Posterior cingulate gyrus (tissue), 11 donors: ENCODE measurements around the gene MKI67.
A peak's percentile ranks its signal among the peaks of the same experiment; 100 is the strongest.
"Not testable (repeated sequence)": the region's sequence is repeated elsewhere in the genome, so short reads cannot be mapped to it uniquely, and the experiment has no call there.

Experiments used
- DNase-seq, 10 donors: peaks; one replicate each; pipeline versions ENCODE4 v3.0.0 to v3.0.0-alpha.2; 2020 to 2021; ENCODE audit warnings: mixed read lengths in 3 of 10
- intact Hi-C: fragments of 100-400 bp; cut with DNase I; formaldehyde crosslinking; loops from one replicate; pipeline ENCODE4 v1.15.1; 2023

Gene MKI67, protein sequence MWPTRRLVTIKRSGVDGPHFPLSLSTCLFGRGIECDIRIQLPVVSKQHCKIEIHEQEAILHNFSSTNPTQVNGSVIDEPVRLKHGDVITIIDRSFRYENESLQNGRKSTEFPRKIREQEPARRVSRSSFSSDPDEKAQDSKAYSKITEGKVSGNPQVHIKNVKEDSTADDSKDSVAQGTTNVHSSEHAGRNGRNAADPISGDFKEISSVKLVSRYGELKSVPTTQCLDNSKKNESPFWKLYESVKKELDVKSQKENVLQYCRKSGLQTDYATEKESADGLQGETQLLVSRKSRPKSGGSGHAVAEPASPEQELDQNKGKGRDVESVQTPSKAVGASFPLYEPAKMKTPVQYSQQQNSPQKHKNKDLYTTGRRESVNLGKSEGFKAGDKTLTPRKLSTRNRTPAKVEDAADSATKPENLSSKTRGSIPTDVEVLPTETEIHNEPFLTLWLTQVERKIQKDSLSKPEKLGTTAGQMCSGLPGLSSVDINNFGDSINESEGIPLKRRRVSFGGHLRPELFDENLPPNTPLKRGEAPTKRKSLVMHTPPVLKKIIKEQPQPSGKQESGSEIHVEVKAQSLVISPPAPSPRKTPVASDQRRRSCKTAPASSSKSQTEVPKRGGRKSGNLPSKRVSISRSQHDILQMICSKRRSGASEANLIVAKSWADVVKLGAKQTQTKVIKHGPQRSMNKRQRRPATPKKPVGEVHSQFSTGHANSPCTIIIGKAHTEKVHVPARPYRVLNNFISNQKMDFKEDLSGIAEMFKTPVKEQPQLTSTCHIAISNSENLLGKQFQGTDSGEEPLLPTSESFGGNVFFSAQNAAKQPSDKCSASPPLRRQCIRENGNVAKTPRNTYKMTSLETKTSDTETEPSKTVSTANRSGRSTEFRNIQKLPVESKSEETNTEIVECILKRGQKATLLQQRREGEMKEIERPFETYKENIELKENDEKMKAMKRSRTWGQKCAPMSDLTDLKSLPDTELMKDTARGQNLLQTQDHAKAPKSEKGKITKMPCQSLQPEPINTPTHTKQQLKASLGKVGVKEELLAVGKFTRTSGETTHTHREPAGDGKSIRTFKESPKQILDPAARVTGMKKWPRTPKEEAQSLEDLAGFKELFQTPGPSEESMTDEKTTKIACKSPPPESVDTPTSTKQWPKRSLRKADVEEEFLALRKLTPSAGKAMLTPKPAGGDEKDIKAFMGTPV (N-terminal part only)

DNA sequence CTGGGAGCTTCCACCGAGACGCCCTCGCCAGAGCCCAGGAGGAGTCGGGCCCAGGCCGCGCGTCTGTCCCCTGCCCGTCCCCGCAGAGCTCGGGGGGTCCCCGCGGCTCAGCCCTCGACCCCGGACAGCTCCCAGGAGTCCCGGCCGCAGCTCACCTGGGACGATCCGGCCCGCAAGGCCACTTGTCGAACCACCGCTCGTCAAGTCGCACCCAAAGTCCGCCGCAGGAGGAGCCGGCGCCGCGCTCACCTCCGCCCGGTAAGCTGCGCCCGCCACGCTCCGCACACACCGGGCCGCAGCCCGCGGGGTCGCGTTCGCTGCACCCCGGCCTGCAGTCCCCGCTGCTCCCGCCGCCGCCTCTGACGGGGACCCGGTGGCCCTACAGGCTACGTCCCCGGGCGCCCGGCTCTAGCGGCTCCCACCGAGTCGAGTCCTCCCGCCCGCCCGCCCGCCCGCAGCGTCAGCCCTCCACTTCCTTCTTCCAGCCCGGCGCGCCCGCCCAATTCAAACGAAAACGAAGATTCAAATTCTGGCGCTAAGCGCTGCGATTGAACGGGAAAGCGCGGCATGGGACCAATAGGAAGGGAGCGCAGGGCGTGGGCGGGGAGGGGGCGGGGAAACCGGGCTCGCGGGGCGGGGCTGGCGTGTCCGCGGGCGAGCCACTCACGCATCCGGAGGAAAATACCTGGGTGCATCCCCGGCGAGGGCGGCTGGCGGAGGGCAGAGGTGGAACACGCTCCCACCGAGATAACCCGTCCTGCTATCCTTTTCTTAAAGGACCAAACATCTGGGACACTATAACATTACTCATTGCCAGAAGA is at the start of gene MKI67:
Gene MKI67, minus strand, starts transcription at position 480 of the 821 bp plus-strand sequence. CDS start 756 bp downstream, outside the sequence.
- peak in 9 of 10 donors; percentile 41 to 93 (median 67) for DNase-seq
- intact Hi-C loops = no loop called here

DNA sequence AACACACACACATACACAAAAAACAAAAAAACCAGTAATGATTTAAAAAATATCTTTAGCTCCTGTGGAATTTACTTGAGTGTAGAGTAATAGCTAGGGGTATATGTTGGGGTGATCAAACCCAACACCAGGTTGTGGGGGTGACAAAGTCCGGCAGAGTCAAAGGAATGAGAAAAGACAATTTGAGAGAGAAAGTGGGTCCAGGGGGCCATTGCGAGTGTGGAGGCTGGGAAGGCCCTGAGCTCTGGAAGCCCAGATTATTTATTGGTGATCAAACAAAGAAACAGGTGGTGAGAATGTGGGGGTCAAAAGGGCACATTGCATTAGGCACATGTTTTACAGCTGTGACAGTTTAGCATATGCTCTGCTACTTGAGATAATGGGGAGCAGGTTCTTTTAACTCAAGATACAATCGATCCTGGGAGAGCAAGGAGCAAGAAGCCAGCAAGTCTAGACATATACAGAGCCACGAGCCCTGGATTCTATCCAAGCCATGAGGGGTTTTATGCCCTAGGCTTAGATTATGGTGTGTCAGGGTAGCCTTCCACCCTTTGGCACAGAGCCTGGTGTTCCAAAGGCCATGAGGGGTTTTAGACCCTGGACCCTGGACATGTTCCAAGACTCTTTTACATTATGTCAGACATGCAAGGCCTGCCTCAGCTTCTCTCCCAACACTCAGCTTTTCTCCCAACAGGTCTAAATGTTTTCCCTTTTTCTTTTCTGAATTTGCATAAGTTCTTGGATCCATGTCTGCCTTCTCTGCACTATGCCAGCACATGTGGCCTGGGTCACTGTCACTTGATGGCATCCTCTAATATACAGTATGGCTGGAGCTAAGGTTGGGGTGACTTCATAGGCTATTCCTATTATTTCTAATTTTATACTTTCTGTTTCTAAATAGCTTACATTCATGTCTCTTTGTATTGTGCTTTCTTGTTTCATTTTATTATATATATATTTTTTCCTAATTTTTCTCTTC is 48.6 kb upstream of the MKI67 start:
- intact Hi-C loops = no loop called here

DNA sequence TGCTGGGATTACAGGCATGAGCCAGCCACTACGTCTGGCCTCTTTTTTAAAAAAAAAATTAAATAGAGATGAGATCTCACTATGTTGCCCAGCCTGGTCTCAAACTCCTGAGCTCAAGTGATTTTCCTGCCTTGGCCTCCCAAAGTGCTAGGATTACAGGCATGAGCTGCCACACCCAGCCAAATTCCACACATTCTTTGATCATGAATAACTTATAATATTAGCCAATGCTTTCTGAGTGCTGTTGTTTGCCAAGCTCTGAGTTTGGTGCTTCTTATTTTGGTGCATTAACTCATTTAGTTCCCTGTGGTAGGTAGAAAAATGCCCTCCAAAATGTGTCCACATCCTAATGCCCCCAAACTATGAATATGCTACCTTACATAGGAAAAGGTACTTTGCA is 47.2 kb upstream of the MKI67 start:
- DNase-seq = no peak
- intact Hi-C loops = no loop called here

More for the DNA sequence above, 48.6 kb upstream of the MKI67 start:
- no peak for DNase-seq

DNA sequence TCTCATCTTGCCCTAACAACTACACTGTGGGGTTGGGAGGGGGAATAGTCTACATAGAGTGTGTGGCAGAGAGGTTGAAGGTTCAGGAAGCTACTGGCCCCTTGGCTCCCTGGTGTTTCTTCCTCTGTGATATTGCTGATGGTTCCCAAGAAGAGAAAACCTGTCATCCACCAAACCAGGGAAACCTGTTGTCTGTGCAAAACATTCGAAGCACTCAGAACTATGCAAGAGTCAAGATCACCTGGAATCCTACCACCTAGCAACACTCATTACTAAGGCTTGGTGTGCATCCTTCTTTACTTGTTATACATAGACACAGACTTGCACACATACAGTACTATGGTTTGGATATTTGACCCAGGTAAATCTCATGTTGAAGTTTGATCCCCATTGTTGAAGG is 46.5 kb upstream of the MKI67 start:
- intact Hi-C loops = no loop called here

DNA sequence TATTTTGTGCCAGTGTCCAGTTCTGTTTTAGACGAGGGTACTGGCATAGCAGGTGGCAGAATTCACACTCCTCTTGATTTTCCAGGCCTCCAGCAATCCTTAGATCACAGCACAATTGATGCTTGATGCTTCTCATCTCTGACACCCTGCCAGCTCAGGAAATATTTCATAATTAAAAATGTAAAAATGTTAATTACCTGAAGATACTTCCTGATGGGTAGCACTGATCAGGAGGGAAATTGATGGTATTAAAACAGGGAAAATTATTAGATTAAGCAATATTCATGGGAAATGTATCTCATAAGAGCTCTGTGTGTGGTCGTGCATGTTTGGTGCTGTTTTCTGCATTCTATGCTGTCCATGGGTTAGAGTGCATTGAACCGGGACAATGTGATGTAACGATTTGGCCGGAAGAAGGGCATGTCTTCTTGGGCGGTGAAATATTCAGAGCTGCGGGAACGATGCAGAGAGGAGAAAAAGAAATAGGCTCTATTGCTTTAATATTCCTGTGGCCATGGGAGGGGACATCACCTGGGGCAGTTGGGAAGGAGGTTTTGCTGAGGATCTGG is 43.7 kb upstream of the MKI67 start:
- no peak for DNase-seq
- intact Hi-C loops = no loop called here

More for the DNA sequence above, 46.5 kb upstream of the MKI67 start:
- DNase-seq = no peak

DNA sequence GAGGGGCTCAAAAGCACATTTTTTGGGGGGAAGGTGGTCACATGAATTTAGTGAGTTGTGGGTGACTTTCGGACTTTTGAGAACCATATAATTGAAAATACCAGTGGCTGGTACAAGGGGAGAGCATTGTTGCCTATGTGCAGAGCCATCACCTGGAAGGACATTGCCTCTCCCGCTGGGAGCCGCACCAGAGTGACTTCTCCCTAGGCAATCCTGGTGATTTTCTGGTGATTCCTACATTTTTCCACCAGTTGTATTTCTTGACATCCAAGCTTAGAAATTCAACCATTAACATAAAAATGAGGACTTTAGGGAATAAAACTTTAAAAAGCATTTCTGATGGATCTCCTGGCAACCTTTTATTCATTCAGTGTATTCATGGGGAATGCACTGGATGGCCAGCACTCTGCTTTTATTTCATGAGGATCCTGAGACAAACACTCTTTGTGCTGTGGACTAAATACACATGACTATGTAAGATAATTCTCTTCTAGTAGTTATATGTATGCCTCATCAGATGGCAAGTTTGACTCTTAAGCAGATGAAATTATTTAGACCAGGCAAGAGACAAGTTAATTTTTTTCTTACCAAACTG is 41.8 kb upstream of the MKI67 start:
- no peak for DNase-seq
- intact Hi-C loops = no loop called here

DNA sequence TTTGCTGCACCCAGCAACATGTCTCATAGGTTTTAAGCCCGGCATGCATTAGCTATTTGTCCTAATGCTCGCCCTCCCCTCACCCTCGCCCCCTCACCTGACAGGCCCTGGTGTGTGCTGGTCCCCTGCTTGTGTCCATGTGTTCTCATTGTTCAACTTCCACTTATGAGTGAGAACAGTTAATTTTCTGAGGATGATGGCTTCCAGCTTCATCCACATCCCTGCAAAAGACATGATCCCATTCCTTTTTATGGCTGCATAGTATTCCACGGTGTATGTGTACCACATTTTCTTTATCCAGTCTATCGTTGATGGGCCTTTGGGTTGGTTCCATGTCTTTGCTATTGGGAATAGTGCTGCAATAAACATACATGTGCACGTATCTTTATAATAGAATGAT is 40.9 kb upstream of the MKI67 start:
- intact Hi-C loops, DNase-seq: not testable (repeated sequence)

DNA sequence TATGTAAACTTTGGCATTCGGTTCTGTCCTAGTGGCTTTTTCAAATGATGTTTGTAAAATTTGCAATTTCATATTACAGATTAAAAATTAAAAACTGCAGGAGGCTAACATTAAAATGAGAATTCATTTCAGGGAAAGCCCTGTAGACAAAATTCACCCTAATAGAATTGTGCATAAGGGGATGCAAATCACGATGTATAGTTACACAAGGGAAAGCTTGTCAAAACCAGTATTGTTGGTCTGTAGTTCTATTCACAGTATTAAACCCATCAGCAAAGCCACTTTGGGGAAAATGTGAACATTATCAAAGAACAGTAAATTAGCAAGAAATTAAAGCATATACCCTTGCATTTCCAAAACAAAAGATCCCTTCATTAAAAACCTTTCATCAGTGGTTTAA is 39.9 kb upstream of the MKI67 start:
- intact Hi-C loops = no loop called here
- no peak for DNase-seq

DNA sequence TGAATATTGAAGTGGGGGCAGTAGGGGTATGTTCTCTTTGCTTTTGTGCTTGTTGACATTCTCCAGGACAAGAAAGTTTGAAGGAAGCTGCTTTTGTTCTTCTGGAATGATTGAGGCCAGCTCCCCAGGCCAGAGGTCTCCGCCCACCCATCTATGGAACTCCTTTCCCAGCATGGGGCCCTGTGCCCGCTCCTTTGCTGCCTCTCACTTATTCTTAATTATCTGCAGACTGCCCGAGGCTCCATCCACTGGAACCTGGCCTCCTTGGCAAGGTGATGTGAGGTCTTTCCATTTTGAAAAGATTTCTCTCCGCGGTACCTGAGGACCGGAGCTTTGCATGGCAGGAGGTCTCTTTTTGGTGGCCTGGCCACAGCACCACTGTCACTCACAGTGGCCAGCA is 39.3 kb upstream of the MKI67 start:
- intact Hi-C loops = no loop called here

DNA sequence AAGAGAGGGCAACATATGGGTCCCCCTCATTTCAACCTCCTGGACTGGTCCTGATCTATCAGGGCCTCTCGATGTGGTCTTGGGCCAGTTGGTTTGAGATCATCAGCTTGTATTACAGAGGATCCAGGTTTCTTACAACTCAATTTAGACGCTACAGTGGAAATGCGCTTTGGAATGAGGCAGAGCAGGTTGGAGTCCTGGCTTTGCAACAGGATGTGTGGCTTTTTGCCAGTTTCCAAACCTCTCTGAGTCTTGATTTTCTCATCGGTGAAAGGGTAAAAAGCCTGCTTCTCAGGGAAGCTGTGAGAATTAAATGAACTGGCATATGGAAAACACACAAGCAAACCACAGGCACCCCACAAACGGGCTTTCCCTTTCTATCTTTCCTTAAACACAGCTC is 37.5 kb upstream of the MKI67 start:
- intact Hi-C loops = no loop called here
- DNase-seq = no peak

More for the DNA sequence above, 39.3 kb upstream of the MKI67 start:
- no peak for DNase-seq

DNA sequence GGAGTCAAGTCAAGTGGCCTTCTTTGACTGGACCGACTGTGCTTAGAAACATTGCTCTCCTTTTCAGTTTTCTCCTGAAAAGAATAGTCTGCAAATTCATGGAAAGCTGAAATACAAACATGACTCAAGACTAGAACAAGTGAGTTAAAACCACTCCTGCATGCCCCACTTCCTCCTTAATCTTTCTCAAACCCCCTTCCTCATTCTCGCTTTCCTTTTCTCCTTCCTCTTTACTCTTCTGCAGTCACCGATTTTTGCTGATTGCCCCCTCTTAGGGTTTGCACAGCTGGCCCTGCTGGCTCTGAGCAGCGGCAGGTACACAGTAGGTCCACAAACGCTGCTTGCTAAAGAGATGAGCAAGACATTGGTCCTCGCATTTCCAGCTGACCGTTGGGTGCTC is 34.8 kb upstream of the MKI67 start:
- DNase-seq = no peak
- intact Hi-C loops = no loop called here

DNA sequence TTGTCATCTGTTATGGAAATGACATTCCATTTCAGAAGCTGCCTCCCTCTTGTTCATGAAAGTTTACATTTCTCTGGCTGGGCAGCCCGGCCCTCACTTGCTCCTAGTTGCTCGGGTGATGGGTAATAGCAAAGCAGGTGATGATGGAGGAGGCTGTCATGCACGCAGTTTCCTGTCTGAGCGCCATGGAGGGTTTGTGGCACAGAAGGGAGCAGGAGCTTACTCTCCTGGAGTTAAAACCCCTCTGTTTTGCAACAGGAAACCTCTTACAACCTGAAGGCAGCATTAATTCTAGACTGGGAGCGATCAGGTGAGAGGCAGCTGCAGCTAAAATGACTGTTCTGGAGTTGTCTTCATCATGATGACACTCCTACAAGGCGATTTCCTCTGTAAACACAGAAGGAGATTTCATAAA is 34.1 kb upstream of the MKI67 start:
- DNase-seq = no peak

DNA sequence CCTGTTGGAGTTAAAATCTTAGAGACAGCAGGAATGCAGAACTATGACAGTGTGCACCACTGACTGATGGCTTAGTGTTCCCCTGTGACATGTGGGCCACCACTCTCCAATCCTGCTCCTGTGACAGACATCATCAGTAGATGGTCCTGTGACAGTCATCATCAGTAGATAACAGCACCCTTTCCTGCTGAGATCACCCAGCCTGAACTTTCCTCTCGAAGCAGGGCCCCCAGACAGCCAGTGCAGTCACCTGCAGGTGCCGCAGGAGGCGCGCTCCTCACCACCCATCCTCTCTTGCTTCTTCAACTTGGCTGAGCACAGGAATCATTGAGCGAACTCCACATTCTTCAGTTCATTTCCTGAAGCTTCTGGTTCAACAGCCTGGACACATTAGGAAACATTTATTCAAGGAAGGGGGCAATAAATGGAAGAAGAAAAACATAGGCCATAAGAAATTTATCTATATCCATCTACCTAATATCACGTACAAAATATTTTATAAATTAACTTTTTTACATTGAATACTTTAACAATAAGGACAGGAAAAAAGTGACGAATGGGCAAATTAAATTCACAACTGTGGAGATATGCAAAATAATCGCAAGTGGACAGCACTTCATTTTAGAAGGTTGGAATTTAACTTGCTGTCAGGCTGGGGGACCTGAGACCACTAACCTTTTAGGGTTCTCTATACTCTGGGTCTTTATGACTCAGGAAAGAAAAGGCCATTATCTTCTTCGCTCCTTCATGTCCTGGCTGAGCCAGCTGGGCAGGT is 32.0 kb upstream of the MKI67 start:
- DNase-seq = no peak
- intact Hi-C loops = no loop called here

More for the DNA sequence above, 34.1 kb upstream of the MKI67 start:
- intact Hi-C loops = no loop called here

DNA sequence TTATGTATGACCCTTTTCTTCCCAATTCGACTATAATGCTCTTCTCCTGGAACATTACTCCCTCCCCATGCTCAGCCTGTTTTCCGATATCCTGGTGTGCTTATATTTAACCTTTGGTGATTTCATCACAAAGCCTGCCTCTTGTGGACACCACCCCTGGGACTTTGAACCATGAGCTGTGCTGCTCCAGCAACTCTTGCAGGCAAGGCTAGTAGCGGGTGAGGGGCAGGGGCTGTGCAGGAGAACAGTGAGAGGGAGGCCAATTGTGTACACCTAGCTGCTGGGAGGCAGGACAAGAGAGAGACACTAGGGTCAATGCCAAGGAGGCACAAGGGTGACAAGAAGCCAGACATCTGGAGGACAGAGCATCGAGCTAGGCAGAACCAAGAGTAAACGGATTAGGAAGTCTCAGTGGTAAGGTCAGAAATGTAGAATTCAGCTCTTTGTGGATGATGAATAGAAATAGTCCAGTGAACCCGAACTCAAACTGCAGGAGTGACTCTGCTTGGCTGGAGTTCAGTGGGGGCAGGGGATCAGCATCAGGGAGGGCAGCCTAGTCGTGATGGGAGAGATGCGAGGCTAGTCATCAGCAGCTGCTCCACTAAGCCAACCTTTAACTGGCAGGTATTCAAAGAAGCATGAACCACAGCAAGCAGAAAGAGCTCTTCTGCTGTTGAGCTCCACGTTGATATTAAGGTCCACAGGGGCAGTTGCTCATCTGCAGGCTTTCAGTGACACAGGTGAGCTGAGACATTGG is 31.0 kb upstream of the MKI67 start:
- no peak for DNase-seq
- intact Hi-C loops = no loop called here

DNA sequence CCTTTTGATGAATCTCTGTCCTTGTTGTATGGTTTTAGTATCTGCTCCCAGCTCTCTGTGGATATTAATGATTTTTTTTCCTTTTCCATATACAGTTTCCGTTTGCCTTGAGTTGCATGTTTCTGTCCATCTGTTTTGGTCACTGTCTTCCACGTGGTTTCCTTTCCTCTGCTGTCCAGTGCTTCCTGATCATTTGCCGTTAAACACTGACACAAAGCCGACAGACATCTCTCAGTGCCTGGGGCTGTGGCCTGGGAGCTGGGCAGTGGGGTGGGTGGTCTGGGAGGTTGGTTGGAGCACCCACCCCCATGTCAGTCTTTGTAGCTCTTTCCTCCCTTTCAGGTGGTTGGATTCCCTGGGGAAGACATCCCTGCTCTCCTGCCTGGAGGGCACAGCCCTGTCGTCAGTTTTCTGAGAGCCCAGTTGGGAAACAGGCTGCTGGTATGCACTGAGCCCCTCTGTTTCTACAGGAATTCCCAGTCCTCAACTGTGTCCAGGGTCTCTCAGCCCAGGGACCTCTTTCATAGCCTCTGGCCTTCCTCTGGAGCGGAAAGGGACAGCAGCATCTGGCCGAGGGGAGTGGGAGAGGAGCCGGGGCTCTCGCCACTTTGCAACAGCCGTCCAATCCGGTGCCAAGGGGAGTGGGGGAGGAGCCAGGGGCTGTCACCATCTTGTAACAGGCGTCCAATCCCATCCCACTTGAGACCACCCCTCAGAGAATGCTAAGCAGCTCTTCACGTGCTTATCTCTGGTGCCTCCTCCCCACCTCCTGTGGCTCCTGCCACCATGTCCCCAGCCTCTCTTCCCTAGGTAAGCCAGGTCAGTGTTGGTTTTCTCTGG is 26.7 kb upstream of the MKI67 start:
- no peak for DNase-seq
- intact Hi-C loops = no loop called here

DNA sequence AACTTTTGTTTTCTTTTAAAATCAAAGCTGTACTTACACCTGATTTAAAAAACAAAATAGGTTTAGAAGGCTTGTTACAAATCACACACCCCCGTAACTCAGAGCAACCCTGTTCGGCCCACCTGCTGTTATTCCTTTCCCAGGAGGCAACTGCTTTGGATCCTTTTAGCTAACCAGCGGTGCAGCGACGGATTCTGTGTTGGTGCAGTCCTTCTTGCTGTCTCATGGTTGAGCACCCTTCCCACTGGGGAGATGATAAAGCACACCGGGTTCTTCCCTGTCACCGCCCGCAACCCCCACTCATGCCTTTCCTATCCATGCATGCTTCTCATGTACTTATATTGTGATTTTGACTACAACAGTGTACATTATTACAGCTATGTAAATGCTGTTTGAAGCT is 24.8 kb upstream of the MKI67 start:
- intact Hi-C loops = no loop called here
- no peak for DNase-seq
